HEK293T (cell line): ENCODE measurements around the gene INPP4B.

Experiments used
- ARNT ChIP-seq: fragments of 450-650 bp; IDR thresholded peaks from 2 replicates; pipeline ENCODE4 v1.6.1; 2017; ENCODE audit warnings: mild to moderate bottlenecking
- BHLHE40 ChIP-seq: fragments of 450-650 bp; IDR thresholded peaks from 2 replicates; pipeline ENCODE4 v1.6.1; 2016; ENCODE audit warnings: mild to moderate bottlenecking, moderate library complexity, borderline replicate concordance
- CTBP1 ChIP-seq: fragments of 450-650 bp; IDR thresholded peaks from 2 replicates; pipeline ENCODE4 v1.6.1; 2016; ENCODE audit warnings: borderline replicate concordance
- ELF4 ChIP-seq: fragments of 450-650 bp; IDR thresholded peaks from 2 replicates; pipeline ENCODE4 v1.6.1; 2017; ENCODE audit warnings: antibody characterized with exemption
- FOXA1 ChIP-seq: fragments of 450-650 bp; IDR thresholded peaks from 2 replicates; pipeline ENCODE4 v1.6.1; 2016; ENCODE audit warnings: mild to moderate bottlenecking
- FOXK2 ChIP-seq: fragments of 450-650 bp; IDR thresholded peaks from 2 replicates; pipeline ENCODE4 v1.6.1; 2016; ENCODE audit warnings: mild to moderate bottlenecking
- FOXM1 ChIP-seq: fragments of 450-650 bp; IDR thresholded peaks from 2 replicates; pipeline ENCODE4 v1.6.1; 2017; ENCODE audit warnings: mild to moderate bottlenecking, borderline replicate concordance
- HDGF ChIP-seq: fragments of 450-650 bp; IDR thresholded peaks from 2 replicates; pipeline ENCODE4 v1.6.1; 2017; ENCODE audit warnings: antibody characterized with exemption, borderline replicate concordance
- L3MBTL2 ChIP-seq: fragments of 450-650 bp; conservative IDR thresholded peaks from 2 replicates; pipeline ENCODE4 v1.6.1; 2016; ENCODE audit warnings: mild to moderate bottlenecking
- NFRKB ChIP-seq: fragments of 450-650 bp; IDR thresholded peaks from 2 replicates; pipeline ENCODE4 v1.6.1; 2016; ENCODE audit warnings: mild to moderate bottlenecking, moderate library complexity
- PKNOX1 ChIP-seq: fragments of 450-650 bp; IDR thresholded peaks from 2 replicates; pipeline ENCODE4 v1.6.1; 2016
- SP1 ChIP-seq: fragments of 450-650 bp; IDR thresholded peaks from 2 replicates; pipeline ENCODE4 v1.6.1; 2017
- SUZ12 ChIP-seq: fragments of 450-650 bp; IDR thresholded peaks from 2 replicates; pipeline ENCODE4 v1.6.1; 2016; ENCODE audit warnings: mild to moderate bottlenecking
- ZNF384 ChIP-seq: fragments of 450-650 bp; IDR thresholded peaks from 2 replicates; pipeline ENCODE4 v1.6.1; 2016

GRCh38 chr4:142386449-142386848 lies 459.7 kb downstream of the INPP4B start:
- no peak for TF ChIP-seq FOXM1
- no peak for TF ChIP-seq CTBP1
- no peak for TF ChIP-seq BHLHE40
- no peak for TF ChIP-seq FOXA1
- no peak for TF ChIP-seq NFRKB
- no peak for TF ChIP-seq ELF4
- no peak for TF ChIP-seq SP1
- TF ChIP-seq L3MBTL2 = no peak
- TF ChIP-seq ARNT = no peak
- no peak for TF ChIP-seq PKNOX1
- TF ChIP-seq HDGF = no peak
- no peak for TF ChIP-seq ZNF384
- no peak for TF ChIP-seq SUZ12
- TF ChIP-seq FOXK2 = no peak
